ENCODE measurements around the gene UTF1.
A peak's percentile ranks its signal among the peaks of the same experiment; 100 is the strongest.

UTF1 gene

GRCh38 chr10:133273534-133274143, 43.6 kb downstream of the UTF1 start:
- TF ChIP-seq POLR2A (IDR thresholded peaks at IDR 0.05; ENCODE audit: low read depth, low read length) (no peak), SPI1 (IDR thresholded peaks at IDR 0.05; ENCODE audit: low read depth, low read length) (no peak)
- FAIRE-seq, result no peak
- no peak for DNase-seq (ENCODE audit: insufficient read length, low spot score)

GRCh38 chr10:133274751-133275683, 45.0 kb downstream of the UTF1 start:
- TF ChIP-seq SPI1 (IDR thresholded peaks at IDR 0.05; ENCODE audit: low read depth, low read length) (no peak), PAX5 (IDR thresholded peaks at IDR 0.05; ENCODE audit: insufficient read depth, low read length, severe bottlenecking) (peak; percentile 52), POLR2A (IDR thresholded peaks at IDR 0.05; ENCODE audit: low read depth, low read length) (peak; percentile 55; the same call in 1 of the 2 replicates), POU2F2 (IDR thresholded peaks at IDR 0.05; ENCODE audit: low read depth, low read length) (peak; percentile 97), POLR2AphosphoS5 (IDR thresholded peaks at IDR 0.05; ENCODE audit: low read depth, low read length) (peak; percentile 69), TAF1 (IDR thresholded peaks at IDR 0.05; ENCODE audit: low read depth, low read length) (peak; percentile 44; the same call in 1 of the 2 replicates)
- DNase-seq (ENCODE audit: insufficient read length, low spot score) (peak; percentile 89), FAIRE-seq (peak; percentile 96)

DNA sequence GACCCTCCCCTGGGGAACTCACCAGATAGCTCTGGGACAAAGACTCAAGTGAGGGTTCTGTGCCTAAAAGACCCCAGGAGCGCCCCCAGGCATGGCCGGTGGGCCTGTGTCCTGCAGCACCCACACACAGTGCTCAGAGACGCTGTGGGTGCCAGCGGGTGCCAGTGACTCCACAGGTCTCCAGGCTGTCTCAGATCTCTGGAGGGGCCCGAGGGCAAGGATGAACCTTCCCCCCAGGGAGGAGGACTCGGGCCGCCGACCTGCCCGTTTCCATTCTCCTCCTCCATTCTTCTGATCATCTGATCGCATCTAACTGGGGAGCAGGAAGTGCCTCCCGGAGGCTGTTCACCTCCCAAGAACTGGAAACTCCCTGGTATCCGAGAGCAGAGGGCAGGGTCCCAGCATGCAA, 45.7 kb downstream of the UTF1 start:
- DNase-seq (ENCODE audit: insufficient read length, low spot score) (no peak), FAIRE-seq (peak; percentile 78)
- TF ChIP-seq POLR2A (IDR thresholded peaks at IDR 0.05; ENCODE audit: low read depth, low read length), result peak; percentile 52; the same call in 1 of the 2 replicates
- TF ChIP-seq POLR2AphosphoS5 (IDR thresholded peaks at IDR 0.05; ENCODE audit: low read depth, low read length), result no peak
- TF ChIP-seq SPI1 (IDR thresholded peaks at IDR 0.05; ENCODE audit: low read depth, low read length), result no peak

DNA sequence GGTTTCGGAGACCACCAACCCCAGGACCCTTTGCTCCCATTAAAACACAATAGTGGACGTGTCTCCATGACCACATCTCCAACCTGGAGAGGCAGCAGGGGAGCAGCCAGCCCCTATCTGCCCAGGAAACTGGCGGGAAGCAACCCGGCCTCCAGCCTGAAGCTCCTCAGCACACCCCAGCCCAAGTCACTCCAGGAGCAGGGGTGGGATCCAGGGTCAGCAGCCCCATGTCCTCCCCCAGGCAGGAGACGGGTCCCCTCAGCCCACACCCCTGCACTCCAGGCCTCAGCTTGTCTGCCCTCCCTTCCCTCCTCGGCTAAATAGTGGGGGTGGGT, 46.0 kb downstream of the UTF1 start:
- DNase-seq (ENCODE audit: insufficient read length, low spot score), result no peak
- TF ChIP-seq POLR2A (IDR thresholded peaks at IDR 0.05; ENCODE audit: low read depth, low read length) (0 out of 2 replicates have a peak, but pooled peaks have one; percentile 14), PAX5 (IDR thresholded peaks at IDR 0.05; ENCODE audit: insufficient read depth, low read length, severe bottlenecking) (no peak)
- no peak for FAIRE-seq

- peak; percentile 86 for FAIRE-seq
- no peak for TF ChIP-seq SPI1 (IDR thresholded peaks at IDR 0.05; ENCODE audit: low read depth, low read length)
- TF ChIP-seq POLR2AphosphoS5 (IDR thresholded peaks at IDR 0.05; ENCODE audit: low read depth, low read length), result peak; percentile 64; the same call in 1 of the 2 replicates
- TF ChIP-seq POU2F2 (IDR thresholded peaks at IDR 0.05; ENCODE audit: low read depth, low read length), result no peak
- peak; percentile 91 for TF ChIP-seq PAX5 (IDR thresholded peaks at IDR 0.05; ENCODE audit: insufficient read depth, low read length, severe bottlenecking)
- TF ChIP-seq POLR2A (IDR thresholded peaks at IDR 0.05; ENCODE audit: low read depth, low read length), result peak; percentile 21; the same call in 1 of the 2 replicates
- peak; percentile 64 for TF ChIP-seq TAF1 (IDR thresholded peaks at IDR 0.05; ENCODE audit: low read depth, low read length)
- peak; percentile 96 for DNase-seq (ENCODE audit: insufficient read length, low spot score)
Observed at GRCh38 chr10:133276435-133277201, 46.6 kb downstream of the UTF1 start, which contains the start of gene ADAM8. ADAM8 (minus strand) TSS chr10:133276868; CDS start chr10:133276817, 51 bp downstream.

DNA sequence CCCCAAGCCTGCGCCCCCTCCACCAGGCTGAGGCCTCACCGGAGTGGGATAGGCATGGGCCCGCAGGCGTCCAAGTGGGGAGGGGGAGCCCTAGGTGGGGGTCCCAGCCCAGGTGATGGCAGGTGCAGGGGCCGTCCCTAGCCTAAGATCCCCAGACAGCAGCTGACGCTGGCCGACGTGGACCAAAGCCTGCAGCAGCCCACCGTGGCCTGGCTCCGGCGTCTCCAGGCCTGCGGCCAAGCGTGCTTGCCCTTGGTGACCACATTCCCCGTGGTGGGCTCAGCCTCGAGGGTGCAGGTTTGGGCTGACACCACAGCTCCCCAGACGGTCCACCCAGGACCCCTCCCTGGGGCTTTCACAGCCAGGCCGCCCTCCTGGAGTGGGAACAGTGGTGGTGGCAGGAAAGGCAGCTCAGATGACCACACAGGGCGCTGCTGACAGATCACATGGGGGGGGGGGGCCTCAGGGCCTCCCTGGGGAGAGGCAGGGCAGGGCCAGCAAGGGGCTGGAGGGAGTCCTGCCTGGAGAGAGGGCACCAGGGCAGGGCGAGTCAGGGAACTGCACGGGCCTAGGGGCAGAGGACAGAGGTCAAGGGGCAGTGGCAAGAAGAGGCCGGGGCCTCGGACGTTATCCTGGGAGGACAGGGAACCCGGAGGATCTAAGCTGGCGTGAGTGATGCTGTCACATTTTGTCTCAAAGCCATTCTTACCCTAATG, 47.4 kb downstream of the UTF1 start:
- TF ChIP-seq SPI1 (IDR thresholded peaks at IDR 0.05; ENCODE audit: low read depth, low read length), result no peak
- TF ChIP-seq POLR2AphosphoS5 (IDR thresholded peaks at IDR 0.05; ENCODE audit: low read depth, low read length), result no peak
- TF ChIP-seq POLR2A (IDR thresholded peaks at IDR 0.05; ENCODE audit: low read depth, low read length), result no peak
- no peak for TF ChIP-seq POU2F2 (IDR thresholded peaks at IDR 0.05; ENCODE audit: low read depth, low read length)
- TF ChIP-seq PAX5 (IDR thresholded peaks at IDR 0.05; ENCODE audit: insufficient read depth, low read length, severe bottlenecking), result no peak
- TF ChIP-seq TAF1 (IDR thresholded peaks at IDR 0.05; ENCODE audit: low read depth, low read length), result no peak
- FAIRE-seq (no peak), DNase-seq (ENCODE audit: insufficient read length, low spot score) (no peak)

- FAIRE-seq, result no peak
- TF ChIP-seq POLR2AphosphoS5 (IDR thresholded peaks at IDR 0.05; ENCODE audit: low read depth, low read length) (no peak), PAX5 (IDR thresholded peaks at IDR 0.05; ENCODE audit: insufficient read depth, low read length, severe bottlenecking) (no peak), POLR2A (IDR thresholded peaks at IDR 0.05; ENCODE audit: low read depth, low read length) (no peak), SPI1 (IDR thresholded peaks at IDR 0.05; ENCODE audit: low read depth, low read length) (no peak; the same call in 1 of the 2 replicates), POU2F2 (IDR thresholded peaks at IDR 0.05; ENCODE audit: low read depth, low read length) (no peak), TAF1 (IDR thresholded peaks at IDR 0.05; ENCODE audit: low read depth, low read length) (no peak)
- no peak for DNase-seq (ENCODE audit: insufficient read length, low spot score)
Observed at GRCh38 chr10:133277993-133278576, 48.1 kb downstream of the UTF1 start.

- peak; percentile 97 for FAIRE-seq
- TF ChIP-seq POLR2AphosphoS5 (IDR thresholded peaks at IDR 0.05; ENCODE audit: low read depth, low read length) (no peak), POLR2A (IDR thresholded peaks at IDR 0.05; ENCODE audit: low read depth, low read length) (no peak), SPI1 (IDR thresholded peaks at IDR 0.05; ENCODE audit: low read depth, low read length) (peak; percentile 43; the same call in 1 of the 2 replicates)
- peak; percentile 86 for DNase-seq (ENCODE audit: insufficient read length, low spot score)
Observed at GRCh38 chr10:133278577-133279265, 48.7 kb downstream of the UTF1 start.
